Measurements from ENCODE around the gene MGP. TPM values are rescaled to one million over a fixed set of nuclear protein-coding genes. Genes with fewer than 3 reads are reported as not detected.

Gene MGP
- polyA plus RNA-seq, 1 experiment, result 4.0 TPM

GRCh38 chr12:14904854-14905253 lies 19.2 kb upstream of the MGP start:
- Histone ChIP-seq H3K9me3 (ENCODE audit: control insufficient read depth, insufficient read depth, low read length) (no peaks in the 10 kb centered on the region), H3K4me3 (ENCODE audit: low read depth, low read length) (no peak overlapping the region), H3K27ac (ENCODE audit: low read depth, low read length) (no peak overlapping the region), H3K27me3 (ENCODE audit: control insufficient read depth, insufficient read depth, low read length) (no peaks in the 10 kb centered on the region)
- TF ChIP-seq, protein P1, sequence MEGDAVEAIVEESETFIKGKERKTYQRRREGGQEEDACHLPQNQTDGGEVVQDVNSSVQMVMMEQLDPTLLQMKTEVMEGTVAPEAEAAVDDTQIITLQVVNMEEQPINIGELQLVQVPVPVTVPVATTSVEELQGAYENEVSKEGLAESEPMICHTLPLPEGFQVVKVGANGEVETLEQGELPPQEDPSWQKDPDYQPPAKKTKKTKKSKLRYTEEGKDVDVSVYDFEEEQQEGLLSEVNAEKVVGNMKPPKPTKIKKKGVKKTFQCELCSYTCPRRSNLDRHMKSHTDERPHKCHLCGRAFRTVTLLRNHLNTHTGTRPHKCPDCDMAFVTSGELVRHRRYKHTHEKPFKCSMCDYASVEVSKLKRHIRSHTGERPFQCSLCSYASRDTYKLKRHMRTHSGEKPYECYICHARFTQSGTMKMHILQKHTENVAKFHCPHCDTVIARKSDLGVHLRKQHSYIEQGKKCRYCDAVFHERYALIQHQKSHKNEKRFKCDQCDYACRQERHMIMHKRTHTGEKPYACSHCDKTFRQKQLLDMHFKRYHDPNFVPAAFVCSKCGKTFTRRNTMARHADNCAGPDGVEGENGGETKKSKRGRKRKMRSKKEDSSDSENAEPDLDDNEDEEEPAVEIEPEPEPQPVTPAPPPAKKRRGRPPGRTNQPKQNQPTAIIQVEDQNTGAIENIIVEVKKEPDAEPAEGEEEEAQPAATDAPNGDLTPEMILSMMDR (IDR thresholded peaks at IDR 0.05; ENCODE audit: low read depth, low read length), result no peak
- DNase-seq (ENCODE audit: low read depth, low spot score), result no peak
- ChIA-PET CTCF (no interaction called here), POLR2A (no interaction called here)

- CTCF ChIA-PET, result interaction anchor here (0.6 kb wide), 1 partner anchor 92 kb away, joined by 3 read pairs; no protein-coding TSS in a partner anchor
- DNase-seq (ENCODE audit: low read depth, low spot score), result no peak
- H3K4me3 ChIP-seq (ENCODE audit: low read depth, low read length), result no peak overlapping the region
- TF ChIP-seq, protein P1 (IDR thresholded peaks at IDR 0.05; ENCODE audit: low read depth, low read length), result no peak
- H3K9me3 ChIP-seq (ENCODE audit: control insufficient read depth, insufficient read depth, low read length), result no peaks in the 10 kb centered on the region
- H3K27me3 ChIP-seq (ENCODE audit: control insufficient read depth, insufficient read depth, low read length), result no peaks in the 10 kb centered on the region
- POLR2A ChIA-PET, result no interaction called here
- H3K27ac ChIP-seq (ENCODE audit: low read depth, low read length), result no peak overlapping the region
Measured at GRCh38 chr12:14903386-14904098, 17.9 kb upstream of the MGP start.

GRCh38 chr12:14902465-14902864 lies 16.8 kb upstream of the MGP start:
- ChIA-PET CTCF (interaction anchor here (0.7 kb wide), 1 partner anchor 93 kb away, joined by 4 read pairs; no protein-coding TSS in a partner anchor), POLR2A (no interaction called here)
- Histone ChIP-seq H3K27me3 (ENCODE audit: control insufficient read depth, insufficient read depth, low read length) (no peaks in the 10 kb centered on the region), H3K9me3 (ENCODE audit: control insufficient read depth, insufficient read depth, low read length) (no peaks in the 10 kb centered on the region), H3K4me3 (ENCODE audit: low read depth, low read length) (no peak overlapping the region), H3K27ac (ENCODE audit: low read depth, low read length) (no peak overlapping the region)
- DNase-seq (ENCODE audit: low read depth, low spot score), result no peak
- TF ChIP-seq, protein P1 (IDR thresholded peaks at IDR 0.05; ENCODE audit: low read depth, low read length), result no peak

GRCh38 chr12:14901228-14901562 lies 15.5 kb upstream of the MGP start:
- Histone ChIP-seq H3K9me3 (ENCODE audit: control insufficient read depth, insufficient read depth, low read length) (no peaks in the 10 kb centered on the region), H3K4me3 (ENCODE audit: low read depth, low read length) (no peak overlapping the region), H3K27me3 (ENCODE audit: control insufficient read depth, insufficient read depth, low read length) (no peaks in the 10 kb centered on the region), H3K27ac (ENCODE audit: low read depth, low read length) (no peak overlapping the region)
- CTCF ChIA-PET, result interaction anchor here (1.4 kb wide), 1 partner anchor 94 kb away, joined by 4 read pairs; no protein-coding TSS in a partner anchor
- POLR2A ChIA-PET, result no interaction called here
- TF ChIP-seq, protein P1 (IDR thresholded peaks at IDR 0.05; ENCODE audit: low read depth, low read length), result no peak
- no peak for DNase-seq (ENCODE audit: low read depth, low spot score)

DNA sequence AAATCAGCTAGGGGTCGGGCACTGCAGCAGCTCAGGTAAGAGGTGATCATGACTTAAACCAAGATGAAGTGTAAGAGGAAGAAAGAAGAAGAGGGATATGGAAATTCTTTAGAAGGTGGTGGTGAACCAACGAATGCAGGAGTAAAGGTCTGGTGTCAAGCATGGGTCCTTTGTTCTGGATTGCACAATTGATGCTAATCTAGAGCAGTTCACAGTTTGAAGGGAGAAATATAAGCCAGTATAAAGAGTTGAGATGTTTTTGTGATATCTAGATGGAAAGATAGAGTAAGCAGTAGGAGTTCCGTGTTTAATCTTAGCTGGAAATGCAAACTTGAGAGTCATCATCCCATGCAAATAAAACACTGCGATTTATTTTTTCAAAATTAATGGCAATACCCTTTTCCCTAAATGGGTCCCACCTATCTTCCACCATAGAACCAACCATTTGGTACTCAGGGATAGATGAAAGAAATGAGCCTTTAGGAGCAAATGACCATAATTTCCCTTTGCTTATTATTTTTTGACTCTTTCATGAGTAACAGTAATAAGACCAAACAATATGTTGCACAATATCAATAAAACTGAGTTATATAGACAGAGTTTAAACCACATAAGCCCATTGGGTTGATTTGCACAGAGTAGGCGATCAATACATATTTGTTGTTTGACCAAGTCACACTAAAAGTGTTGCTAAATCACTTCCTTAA lies 15.0 kb upstream of the MGP start:
- CTCF ChIA-PET, result interaction anchor here (1.4 kb wide), 1 partner anchor 95 kb away, joined by 4 read pairs; no protein-coding TSS in a partner anchor
- H3K27me3 ChIP-seq (ENCODE audit: control insufficient read depth, insufficient read depth, low read length), result no peaks in the 10 kb centered on the region
- DNase-seq (ENCODE audit: low read depth, low spot score), result no peak
- H3K27ac ChIP-seq (ENCODE audit: low read depth, low read length), result no peak overlapping the region
- TF ChIP-seq, protein P1 (IDR thresholded peaks at IDR 0.05; ENCODE audit: low read depth, low read length), result no peak
- no peaks in the 10 kb centered on the region for H3K9me3 ChIP-seq (ENCODE audit: control insufficient read depth, insufficient read depth, low read length)
- no peak overlapping the region for H3K4me3 ChIP-seq (ENCODE audit: low read depth, low read length)
- POLR2A ChIA-PET, result no interaction called here
